GM12878 (cell line): Measurements from ENCODE around the gene CAMTA1. TPM values are rescaled to one million over a fixed set of nuclear protein-coding genes. Genes with fewer than 3 reads are reported as not detected.

Experiments
- ATAC-seq: fragments of 200-7000 bp; cut with Tn5 transposase; 3 replicates; pipeline ENCODE4 v1.9.1; 2020; ENCODE audit warnings: mild to moderate bottlenecking, moderate library complexity
- BruUV-seq: library from RNA; stranded (reverse); fragments of 400-500 nt; replicated peaks from 2 replicates; lab custom pipeline; 2021; lab: Mats Ljungman, UMichigan
- CTCF ChIA-PET: fragments of 300-600 bp; sonication (Branson Sonifier 250); formaldehyde crosslinking; extraction: SDS; loops from one replicate; lab custom pipeline; 2021; ENCODE audit warnings: inconsistent platforms; lab: Yijun Ruan, JAX
- POLR2A ChIA-PET: fragments of 350-600 bp; formaldehyde crosslinking; extraction: SDS; loops from one replicate; lab custom pipeline; 2021; ENCODE audit warnings: inconsistent platforms; lab: Charles Lee
- RAD21 ChIA-PET: fragments of 300-600 bp; sonication (Branson Sonifier 250); formaldehyde crosslinking; loops from one replicate; lab custom pipeline; 2023; ENCODE audit warnings: antibody characterized with exemption; ENCODE audit not compliant: unreplicated experiment; lab: Charles Lee
- SMC1A ChIA-PET: fragments of 300-600 bp; sonication (Branson Sonifier 250); formaldehyde crosslinking; loops from one replicate; lab custom pipeline; 2023; ENCODE audit not compliant: unreplicated experiment, uncharacterized antibody; lab: Charles Lee
- DNase-seq: peaks from one replicate; pipeline ENCODE4 v3.0.0-alpha.2; 2011; ENCODE audit warnings: low read depth, low spot score
- FAIRE-seq: peaks from 3 replicates; lab custom pipeline; 2011; peaks lifted over from hg19 to GRCh38; lab: Jason Lieb, UNC
- H2AFZ ChIP-seq: 2 replicates; pipeline ENCODE4 v1.6.0; 2011; ENCODE audit warnings: low read depth, low read length, control low read depth; ENCODE audit not compliant: control insufficient read depth
- H3K27ac ChIP-seq: 2 replicates; pipeline ENCODE4 v1.5.1; 2011; ENCODE audit warnings: control low read depth; ENCODE audit not compliant: control insufficient read depth, insufficient read depth
- H3K27me3 ChIP-seq, 2 experiments: replicated peaks in 1 of 2; 2 replicates each; pipeline versions ENCODE4 v1.6.0 to v1.6.1; 2011; ENCODE audit warnings: low read length in 1 of 2; ENCODE audit not compliant: control insufficient read depth in 2 of 2, insufficient read depth in 2 of 2
- H3K36me3 ChIP-seq, 2 experiments: 2 replicates each; pipeline ENCODE4 v1.5.1; 2011; ENCODE audit warnings: low read length in 1 of 2; ENCODE audit not compliant: control insufficient read depth in 2 of 2, insufficient read depth in 2 of 2
- H3K4me1 ChIP-seq: 2 replicates; pipeline ENCODE4 v1.6.1; 2011; ENCODE audit warnings: mild to moderate bottlenecking, low read length, moderate library complexity, mixed read lengths; ENCODE audit not compliant: control insufficient read depth, insufficient read depth
- H3K4me2 ChIP-seq: 2 replicates; pipeline ENCODE4 v1.6.0; 2011; ENCODE audit warnings: control low read depth; ENCODE audit not compliant: control insufficient read depth, insufficient read depth
- H3K4me3 ChIP-seq: fragments of 200-600 bp; sonication (generic); 2 replicates; pipeline ENCODE4 v1.5.1; 2016
- H3K79me2 ChIP-seq: 2 replicates; pipeline ENCODE4 v1.6.0; 2011; ENCODE audit warnings: low read length; ENCODE audit not compliant: control insufficient read depth, insufficient read depth
- H3K9ac ChIP-seq: 2 replicates; pipeline ENCODE4 v1.8.0; 2011; ENCODE audit warnings: low read length, control low read depth, mixed read lengths; ENCODE audit not compliant: control insufficient read depth, insufficient read depth
- H3K9me3 ChIP-seq: replicated peaks from 3 replicates; pipeline ENCODE4 v1.5.1; 2011; ENCODE audit warnings: mild to moderate bottlenecking, low read length; ENCODE audit not compliant: control insufficient read depth, insufficient read depth
- H4K20me1 ChIP-seq: 2 replicates; pipeline ENCODE4 v1.6.0; 2011; ENCODE audit not compliant: control insufficient read depth, insufficient read depth
- BCL11A ChIP-seq: IDR thresholded peaks from 2 replicates; pipeline ENCODE4 v1.6.1; 2011; ENCODE audit warnings: low read depth, low read length
- NFIC ChIP-seq: IDR thresholded peaks from 2 replicates; pipeline ENCODE4 v1.6.1; 2012; ENCODE audit warnings: low read depth, mild to moderate bottlenecking, inconsistent platforms, low read length, moderate library complexity
- NRF1 ChIP-seq: conservative IDR thresholded peaks from 2 replicates; pipeline ENCODE4 v1.6.1; 2011; ENCODE audit warnings: mild to moderate bottlenecking, low read depth, low read length, improper control_type of control experiment
- ZNF217 ChIP-seq: fragments of 450-650 bp; IDR thresholded peaks from 2 replicates; pipeline ENCODE4 v1.6.1; 2017; ENCODE audit warnings: antibody characterized with exemption, mild to moderate bottlenecking
- ZNF384 ChIP-seq: IDR thresholded peaks from 2 replicates; pipeline ENCODE4 v1.6.1; 2012; ENCODE audit warnings: low read depth, mild to moderate bottlenecking, low read length, improper control_type of control experiment, borderline replicate concordance
- WGBS: methylation state at CpG from one replicate; pipeline ENCODE4 v1.1.6; 2016; ENCODE audit warnings: low lambda C conversion rate; ENCODE audit not compliant: insufficient replicate concordance, insufficient coverage; ENCODE audit errors: missing lambda C conversion rate; 5-methylcytosine and 5-hydroxymethylcytosine counted together
- in situ Hi-C: fragments of 300-500 bp; cut with MboI; formaldehyde crosslinking; loops from 9 replicates; pipeline ENCODE4 v1.14.3; 2018; ENCODE audit warnings: mixed read lengths
- intact Hi-C: fragments of 100-400 bp; cut with micrococcal nuclease; formaldehyde crosslinking; loops from one replicate; pipeline ENCODE4 v1.14.2; 2022; ENCODE audit not compliant: unreplicated experiment
- polyA plus RNA-seq, 11 experiments: library from polyadenylated mRNA; depleted of rRNA in 4 of 11; unstranded in 6 of 11; stranded (reverse) in 5 of 11; fragments of >200 nt; fragmentation: Nextera tagmentation in 4 of 11; fragmentation: Illumina TruSeq in 1 of 11; extraction: Ambion mirVana in 4 of 11; extraction: Trizol in 1 of 11; gene quantifications; 1 replicate in 1 of 11; 2 replicates in 10 of 11; pipeline versions ENCODE4 v1.2.1 to v1.2.3, GENCODE V29; 2011 to 2016; ENCODE audit warnings: inconsistent platforms in 2 of 11, missing spikeins in 2 of 11, low read depth in 1 of 11
- total RNA-seq, 4 experiments: library from RNA; depleted of rRNA in 3 of 4; stranded (reverse); fragments of >200 nt in 3 of 4; fragmentation: Illumina TruSeq in 1 of 4; extraction: Trizol in 1 of 4; gene quantifications; 2 replicates each; pipeline versions ENCODE4 v1.2.1 to v1.2.3, GENCODE V29; 2013 to 2021
- TF ChIP-seq, protein P1 (sequence below): fragments of 150-350 bp; IDR thresholded peaks from 2 replicates; pipeline ENCODE4 v1.6.1; 2014; ENCODE audit warnings: mild to moderate bottlenecking, low read depth, low read length
- TF ChIP-seq, protein P2 (sequence below): IDR thresholded peaks from 2 replicates; pipeline ENCODE4 v1.6.1; 2012; ENCODE audit warnings: mild to moderate bottlenecking, low read depth, low read length
- TF ChIP-seq, protein P3 (sequence below): fragments of 450-650 bp; conservative IDR thresholded peaks from 2 replicates; pipeline ENCODE4 v1.6.1; 2017; ENCODE audit warnings: mild to moderate bottlenecking, moderate library complexity
- TF ChIP-seq, protein P4 (sequence below): fragments of 450-650 bp; formaldehyde crosslinking; IDR thresholded peaks from 2 replicates; pipeline ENCODE4 v1.4.0; 2022; ENCODE audit warnings: mild to moderate bottlenecking, moderate library complexity
- TF ChIP-seq, protein P5 (sequence below): IDR thresholded peaks from 2 replicates; pipeline ENCODE4 v1.6.1; 2011; ENCODE audit warnings: borderline replicate concordance, low read depth, mild to moderate bottlenecking, moderate library complexity, low read length; ENCODE audit not compliant: insufficient read depth, poor library complexity, severe bottlenecking

CAMTA1 gene
- total and polyA plus RNA-seq, 10 of the 15 experiments (the other 5 are each of a cell fraction or from before 2014, with no cell fraction given): 37.7 to 148 (median 76.4) TPM

DNA sequence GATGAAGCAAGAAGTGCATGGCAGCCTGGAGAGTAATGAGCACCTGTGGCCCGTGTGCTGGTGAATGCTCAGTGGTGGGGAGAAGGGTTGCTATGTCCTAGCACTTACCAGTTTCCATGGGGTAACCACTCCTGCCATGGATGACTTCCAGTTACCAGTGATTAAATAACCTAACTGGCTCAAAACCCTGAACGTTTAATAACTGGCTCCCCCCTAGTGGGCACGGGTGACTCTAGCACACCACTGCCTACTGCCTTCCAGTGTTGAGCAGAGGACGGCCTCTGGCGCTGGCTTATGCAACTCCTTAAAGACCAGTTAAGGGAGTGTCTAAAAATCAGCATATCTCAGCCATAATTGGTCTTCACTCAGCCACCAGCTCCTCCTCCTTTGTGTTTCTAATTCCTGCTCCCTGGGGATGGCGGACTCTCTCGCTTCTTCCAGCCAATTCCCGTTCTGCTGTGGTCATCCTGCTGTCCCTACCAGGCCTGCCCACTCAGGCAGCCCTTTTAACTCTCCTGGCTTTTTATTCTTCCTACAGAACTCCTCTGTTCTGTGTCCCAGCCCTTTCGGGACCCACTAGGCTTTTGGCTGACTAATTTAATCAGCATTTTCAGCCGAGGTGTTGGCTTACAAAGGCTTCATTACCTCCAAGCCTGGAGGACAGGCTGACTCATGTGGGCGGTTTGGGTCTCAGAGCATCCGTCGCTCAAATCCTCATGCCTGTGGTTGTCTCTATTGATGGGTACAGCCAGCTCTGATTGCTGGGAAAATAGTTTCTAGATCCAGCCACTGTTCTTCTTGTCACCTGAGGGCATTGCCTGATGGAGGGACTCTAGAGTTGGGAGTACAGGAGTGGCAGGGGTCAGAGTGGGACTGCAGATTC, 332.4 kb downstream of the CAMTA1 start:
- POLR2A ChIA-PET: no interaction called here
- FAIRE-seq: no peak
- SMC1A ChIA-PET: no interaction called here
- BruUV-seq: no TSS peak
- no peak for DNase-seq
- no peaks in the 10 kb centered on the region for H4K20me1 ChIP-seq
- no peak for ATAC-seq
- 0 out of 4 replicates have a peak, but pooled peaks cover 0 to 3% of the 10 kb centered on the region in 2 experiments for H3K27me3 ChIP-seq
- CTCF ChIA-PET: no interaction called here
- H3K9ac ChIP-seq: no peak overlapping the region
- H3K4me2 ChIP-seq: no peak overlapping the region
- in situ Hi-C loops: no loop called here
- intact Hi-C loops: no loop called here
- no peak overlapping the region for H3K27ac ChIP-seq
- no peaks in the 10 kb centered on the region for H3K79me2 ChIP-seq
- no peaks in the 10 kb centered on the region; the same call in 2 of the 3 replicates for H3K9me3 ChIP-seq
- 24% methylated on average over 13 of the region's 13 CpGs for WGBS
- H3K4me3 ChIP-seq: no peak overlapping the region
- H3K36me3 ChIP-seq: no peaks in the 10 kb centered on the region
- RAD21 ChIA-PET: no interaction called here
- H3K4me1 ChIP-seq: no peaks in the 10 kb centered on the region
- H2AFZ ChIP-seq: no peak overlapping the region
- TF ChIP-seq ZNF384: no peak
- no peak for TF ChIP-seq BCL11A
- TF ChIP-seq, protein P1, sequence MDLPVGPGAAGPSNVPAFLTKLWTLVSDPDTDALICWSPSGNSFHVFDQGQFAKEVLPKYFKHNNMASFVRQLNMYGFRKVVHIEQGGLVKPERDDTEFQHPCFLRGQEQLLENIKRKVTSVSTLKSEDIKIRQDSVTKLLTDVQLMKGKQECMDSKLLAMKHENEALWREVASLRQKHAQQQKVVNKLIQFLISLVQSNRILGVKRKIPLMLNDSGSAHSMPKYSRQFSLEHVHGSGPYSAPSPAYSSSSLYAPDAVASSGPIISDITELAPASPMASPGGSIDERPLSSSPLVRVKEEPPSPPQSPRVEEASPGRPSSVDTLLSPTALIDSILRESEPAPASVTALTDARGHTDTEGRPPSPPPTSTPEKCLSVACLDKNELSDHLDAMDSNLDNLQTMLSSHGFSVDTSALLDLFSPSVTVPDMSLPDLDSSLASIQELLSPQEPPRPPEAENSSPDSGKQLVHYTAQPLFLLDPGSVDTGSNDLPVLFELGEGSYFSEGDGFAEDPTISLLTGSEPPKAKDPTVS: no peak
- TF ChIP-seq, protein P2, sequence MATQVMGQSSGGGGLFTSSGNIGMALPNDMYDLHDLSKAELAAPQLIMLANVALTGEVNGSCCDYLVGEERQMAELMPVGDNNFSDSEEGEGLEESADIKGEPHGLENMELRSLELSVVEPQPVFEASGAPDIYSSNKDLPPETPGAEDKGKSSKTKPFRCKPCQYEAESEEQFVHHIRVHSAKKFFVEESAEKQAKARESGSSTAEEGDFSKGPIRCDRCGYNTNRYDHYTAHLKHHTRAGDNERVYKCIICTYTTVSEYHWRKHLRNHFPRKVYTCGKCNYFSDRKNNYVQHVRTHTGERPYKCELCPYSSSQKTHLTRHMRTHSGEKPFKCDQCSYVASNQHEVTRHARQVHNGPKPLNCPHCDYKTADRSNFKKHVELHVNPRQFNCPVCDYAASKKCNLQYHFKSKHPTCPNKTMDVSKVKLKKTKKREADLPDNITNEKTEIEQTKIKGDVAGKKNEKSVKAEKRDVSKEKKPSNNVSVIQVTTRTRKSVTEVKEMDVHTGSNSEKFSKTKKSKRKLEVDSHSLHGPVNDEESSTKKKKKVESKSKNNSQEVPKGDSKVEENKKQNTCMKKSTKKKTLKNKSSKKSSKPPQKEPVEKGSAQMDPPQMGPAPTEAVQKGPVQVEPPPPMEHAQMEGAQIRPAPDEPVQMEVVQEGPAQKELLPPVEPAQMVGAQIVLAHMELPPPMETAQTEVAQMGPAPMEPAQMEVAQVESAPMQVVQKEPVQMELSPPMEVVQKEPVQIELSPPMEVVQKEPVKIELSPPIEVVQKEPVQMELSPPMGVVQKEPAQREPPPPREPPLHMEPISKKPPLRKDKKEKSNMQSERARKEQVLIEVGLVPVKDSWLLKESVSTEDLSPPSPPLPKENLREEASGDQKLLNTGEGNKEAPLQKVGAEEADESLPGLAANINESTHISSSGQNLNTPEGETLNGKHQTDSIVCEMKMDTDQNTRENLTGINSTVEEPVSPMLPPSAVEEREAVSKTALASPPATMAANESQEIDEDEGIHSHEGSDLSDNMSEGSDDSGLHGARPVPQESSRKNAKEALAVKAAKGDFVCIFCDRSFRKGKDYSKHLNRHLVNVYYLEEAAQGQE: no peak
- TF ChIP-seq, protein P3, sequence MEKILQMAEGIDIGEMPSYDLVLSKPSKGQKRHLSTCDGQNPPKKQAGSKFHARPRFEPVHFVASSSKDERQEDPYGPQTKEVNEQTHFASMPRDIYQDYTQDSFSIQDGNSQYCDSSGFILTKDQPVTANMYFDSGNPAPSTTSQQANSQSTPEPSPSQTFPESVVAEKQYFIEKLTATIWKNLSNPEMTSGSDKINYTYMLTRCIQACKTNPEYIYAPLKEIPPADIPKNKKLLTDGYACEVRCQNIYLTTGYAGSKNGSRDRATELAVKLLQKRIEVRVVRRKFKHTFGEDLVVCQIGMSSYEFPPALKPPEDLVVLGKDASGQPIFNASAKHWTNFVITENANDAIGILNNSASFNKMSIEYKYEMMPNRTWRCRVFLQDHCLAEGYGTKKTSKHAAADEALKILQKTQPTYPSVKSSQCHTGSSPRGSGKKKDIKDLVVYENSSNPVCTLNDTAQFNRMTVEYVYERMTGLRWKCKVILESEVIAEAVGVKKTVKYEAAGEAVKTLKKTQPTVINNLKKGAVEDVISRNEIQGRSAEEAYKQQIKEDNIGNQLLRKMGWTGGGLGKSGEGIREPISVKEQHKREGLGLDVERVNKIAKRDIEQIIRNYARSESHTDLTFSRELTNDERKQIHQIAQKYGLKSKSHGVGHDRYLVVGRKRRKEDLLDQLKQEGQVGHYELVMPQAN: no peak
- TF ChIP-seq NRF1: no peak
- TF ChIP-seq, protein P4, sequence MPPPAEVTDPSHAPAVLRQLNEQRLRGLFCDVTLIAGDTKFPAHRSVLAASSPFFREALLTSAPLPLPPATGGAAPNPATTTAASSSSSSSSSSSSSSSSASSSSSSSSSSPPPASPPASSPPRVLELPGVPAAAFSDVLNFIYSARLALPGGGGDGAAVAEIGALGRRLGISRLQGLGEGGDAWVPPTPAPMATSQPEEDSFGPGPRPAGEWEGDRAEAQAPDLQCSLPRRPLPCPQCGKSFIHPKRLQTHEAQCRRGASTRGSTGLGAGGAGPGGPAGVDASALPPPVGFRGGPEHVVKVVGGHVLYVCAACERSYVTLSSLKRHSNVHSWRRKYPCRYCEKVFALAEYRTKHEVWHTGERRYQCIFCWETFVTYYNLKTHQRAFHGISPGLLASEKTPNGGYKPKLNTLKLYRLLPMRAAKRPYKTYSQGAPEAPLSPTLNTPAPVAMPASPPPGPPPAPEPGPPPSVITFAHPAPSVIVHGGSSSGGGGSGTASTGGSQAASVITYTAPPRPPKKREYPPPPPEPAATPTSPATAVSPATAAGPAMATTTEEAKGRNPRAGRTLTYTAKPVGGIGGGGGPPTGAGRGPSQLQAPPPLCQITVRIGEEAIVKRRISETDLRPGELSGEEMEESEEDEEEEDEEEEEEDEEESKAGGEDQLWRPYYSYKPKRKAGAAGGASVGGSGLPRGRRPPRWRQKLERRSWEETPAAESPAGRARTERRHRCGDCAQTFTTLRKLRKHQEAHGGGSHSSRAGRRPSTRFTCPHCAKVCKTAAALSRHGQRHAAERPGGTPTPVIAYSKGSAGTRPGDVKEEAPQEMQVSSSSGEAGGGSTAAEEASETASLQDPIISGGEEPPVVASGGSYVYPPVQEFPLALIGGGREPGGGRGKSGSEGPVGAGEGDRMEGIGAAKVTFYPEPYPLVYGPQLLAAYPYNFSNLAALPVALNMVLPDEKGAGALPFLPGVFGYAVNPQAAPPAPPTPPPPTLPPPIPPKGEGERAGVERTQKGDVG (CRISPR knock-in tag): no peak
- no peak for TF ChIP-seq NFIC
- no peak for TF ChIP-seq ZNF217
- TF ChIP-seq, protein P5, sequence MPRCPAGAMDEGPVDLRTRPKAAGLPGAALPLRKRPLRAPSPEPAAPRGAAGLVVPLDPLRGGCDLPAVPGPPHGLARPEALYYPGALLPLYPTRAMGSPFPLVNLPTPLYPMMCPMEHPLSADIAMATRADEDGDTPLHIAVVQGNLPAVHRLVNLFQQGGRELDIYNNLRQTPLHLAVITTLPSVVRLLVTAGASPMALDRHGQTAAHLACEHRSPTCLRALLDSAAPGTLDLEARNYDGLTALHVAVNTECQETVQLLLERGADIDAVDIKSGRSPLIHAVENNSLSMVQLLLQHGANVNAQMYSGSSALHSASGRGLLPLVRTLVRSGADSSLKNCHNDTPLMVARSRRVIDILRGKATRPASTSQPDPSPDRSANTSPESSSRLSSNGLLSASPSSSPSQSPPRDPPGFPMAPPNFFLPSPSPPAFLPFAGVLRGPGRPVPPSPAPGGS: no peak
